ENCODE results near the gene UFSP1. TPM values are rescaled to one million over a fixed set of nuclear protein-coding genes. Genes with fewer than 3 reads are reported as not detected.
"Not testable (repeated sequence)": the region's sequence is repeated elsewhere in the genome, so short reads cannot be mapped to it uniquely, and the experiment has no call there.

The UFSP1 gene
- 4.5 TPM in 2 replicates for total RNA-seq

GRCh38 chr7:100888988-100889750 is at the start of gene UFSP1:
Gene UFSP1 (minus strand): TSS chr7:100889715. CDS start chr7:100889271, 444 bp downstream.
- Mint-ChIP-seq H3K27ac (peak within 1 kb of the TSS; percentile 87), H3K4me3 (peak within 1 kb of the TSS; percentile 83), H3K36me3 (ENCODE audit: low read depth) (peaks cover 45% of the 10 kb centered on the region), H3K9me3 (no peaks in the 10 kb centered on the region), H3K4me1 (peaks cover 44% of the 10 kb centered on the region), H3K27me3 (peaks cover 30% of the 10 kb centered on the region)
- intact Hi-C loops (cut with micrococcal nuclease) = loop anchor here (1.0 kb wide), 1 partner anchor 14 kb away; the partner anchor contains the start of gene SRRT
- peak; percentile 59 for DNase-seq

GRCh38 chr7:100936167-100936566 is 46.7 kb upstream of the UFSP1 start:
- intact Hi-C loops (cut with micrococcal nuclease); H3K4me1 Mint-ChIP-seq; DNase-seq; H3K27ac Mint-ChIP-seq; H3K36me3 Mint-ChIP-seq (ENCODE audit: low read depth); H3K9me3 Mint-ChIP-seq; H3K27me3 Mint-ChIP-seq; H3K4me3 Mint-ChIP-seq: not testable (repeated sequence)

- H3K27me3 Mint-ChIP-seq; DNase-seq; H3K9me3 Mint-ChIP-seq; H3K4me3 Mint-ChIP-seq; H3K27ac Mint-ChIP-seq; intact Hi-C loops (cut with micrococcal nuclease); H3K36me3 Mint-ChIP-seq (ENCODE audit: low read depth); H3K4me1 Mint-ChIP-seq: not testable (repeated sequence)
Measured at GRCh38 chr7:100935381-100935780, 45.9 kb upstream of the UFSP1 start.

GRCh38 chr7:100933734-100934133 is 44.2 kb upstream of the UFSP1 start:
- no peak for DNase-seq
- no peaks in the 10 kb centered on the region for H3K36me3 Mint-ChIP-seq (ENCODE audit: low read depth)
- no peaks in the 10 kb centered on the region for H3K9me3 Mint-ChIP-seq
- intact Hi-C loops (cut with micrococcal nuclease) = no loop called here
- H3K27ac Mint-ChIP-seq = no peak overlapping the region
- peaks cover 8% of the 10 kb centered on the region for H3K27me3 Mint-ChIP-seq
- no peaks in the 10 kb centered on the region for H3K4me1 Mint-ChIP-seq
- H3K4me3 Mint-ChIP-seq = no peak overlapping the region

- Mint-ChIP-seq H3K27ac (no peak overlapping the region), H3K27me3 (peaks cover 6% of the 10 kb centered on the region), H3K4me3 (no peak overlapping the region), H3K9me3 (no peaks in the 10 kb centered on the region), H3K36me3 (ENCODE audit: low read depth) (no peaks in the 10 kb centered on the region), H3K4me1 (no peaks in the 10 kb centered on the region)
- no peak for DNase-seq
- intact Hi-C loops (cut with micrococcal nuclease) = no loop called here
Measured at GRCh38 chr7:100929808-100930174, 40.3 kb upstream of the UFSP1 start.

- H3K27ac Mint-ChIP-seq; H3K9me3 Mint-ChIP-seq; intact Hi-C loops (cut with micrococcal nuclease); H3K36me3 Mint-ChIP-seq (ENCODE audit: low read depth); DNase-seq; H3K4me3 Mint-ChIP-seq; H3K4me1 Mint-ChIP-seq: not testable (repeated sequence)
- peaks cover 19% of the 10 kb centered on the region for H3K27me3 Mint-ChIP-seq
Measured at GRCh38 chr7:100923616-100924015, 34.1 kb upstream of the UFSP1 start.

- no peak for DNase-seq
- intact Hi-C loops (cut with micrococcal nuclease) = no loop called here
- Mint-ChIP-seq H3K4me1 (no peaks in the 10 kb centered on the region), H3K4me3 (no peak overlapping the region), H3K36me3 (ENCODE audit: low read depth) (no peaks in the 10 kb centered on the region), H3K27ac (no peak overlapping the region), H3K9me3 (no peaks in the 10 kb centered on the region), H3K27me3 (peaks cover 21% of the 10 kb centered on the region)
Measured at GRCh38 chr7:100921039-100921438, 31.5 kb upstream of the UFSP1 start.

- peaks cover 21% of the 10 kb centered on the region for H3K27me3 Mint-ChIP-seq
- not testable (repeated sequence) for DNase-seq
Measured at GRCh38 chr7:100919779-100920437, 30.4 kb upstream of the UFSP1 start.

GRCh38 chr7:100919335-100919734 is 29.8 kb upstream of the UFSP1 start:
- H3K9me3 Mint-ChIP-seq; DNase-seq; H3K36me3 Mint-ChIP-seq (ENCODE audit: low read depth); H3K4me1 Mint-ChIP-seq; intact Hi-C loops (cut with micrococcal nuclease); H3K27ac Mint-ChIP-seq; H3K4me3 Mint-ChIP-seq: not testable (repeated sequence)
- H3K27me3 Mint-ChIP-seq = peaks cover 21% of the 10 kb centered on the region

More at GRCh38 chr7:100919779-100920437, 30.4 kb upstream of the UFSP1 start:
- intact Hi-C loops (cut with micrococcal nuclease); H3K36me3 Mint-ChIP-seq (ENCODE audit: low read depth); H3K27ac Mint-ChIP-seq; H3K4me1 Mint-ChIP-seq; H3K4me3 Mint-ChIP-seq; H3K9me3 Mint-ChIP-seq: not testable (repeated sequence)

- intact Hi-C loops (cut with micrococcal nuclease) = no loop called here
- H3K27ac Mint-ChIP-seq = no peak overlapping the region
- DNase-seq = no peak
- H3K36me3 Mint-ChIP-seq (ENCODE audit: low read depth) = no peaks in the 10 kb centered on the region
- peaks cover 8% of the 10 kb centered on the region for H3K27me3 Mint-ChIP-seq
- no peaks in the 10 kb centered on the region for H3K4me1 Mint-ChIP-seq
- H3K4me3 Mint-ChIP-seq = no peak overlapping the region
- no peaks in the 10 kb centered on the region for H3K9me3 Mint-ChIP-seq
Measured at GRCh38 chr7:100914879-100915447, 25.4 kb upstream of the UFSP1 start.

GRCh38 chr7:100914208-100914878 is 24.8 kb upstream of the UFSP1 start:
- intact Hi-C loops (cut with micrococcal nuclease) = no loop called here
- Mint-ChIP-seq H3K27me3 (peaks cover 8% of the 10 kb centered on the region), H3K36me3 (ENCODE audit: low read depth) (no peaks in the 10 kb centered on the region), H3K9me3 (no peaks in the 10 kb centered on the region), H3K27ac (no peak overlapping the region), H3K4me1 (no peaks in the 10 kb centered on the region), H3K4me3 (no peak overlapping the region)
- DNase-seq = no peak

- Mint-ChIP-seq H3K36me3 (ENCODE audit: low read depth) (no peaks in the 10 kb centered on the region), H3K9me3 (no peaks in the 10 kb centered on the region), H3K27me3 (peaks cover 6% of the 10 kb centered on the region), H3K4me3 (no peak overlapping the region), H3K27ac (no peak overlapping the region), H3K4me1 (no peaks in the 10 kb centered on the region)
- no peak for DNase-seq
- intact Hi-C loops (cut with micrococcal nuclease) = no loop called here
Measured at GRCh38 chr7:100911484-100911883, 22.0 kb upstream of the UFSP1 start.

- intact Hi-C loops (cut with micrococcal nuclease); DNase-seq; H3K27me3 Mint-ChIP-seq; H3K27ac Mint-ChIP-seq; H3K9me3 Mint-ChIP-seq; H3K36me3 Mint-ChIP-seq (ENCODE audit: low read depth); H3K4me1 Mint-ChIP-seq; H3K4me3 Mint-ChIP-seq: not testable (repeated sequence)
Measured at GRCh38 chr7:100910443-100910842, 20.9 kb upstream of the UFSP1 start.

- Mint-ChIP-seq H3K36me3 (ENCODE audit: low read depth) (no peaks in the 10 kb centered on the region), H3K27me3 (peaks cover 6% of the 10 kb centered on the region), H3K4me3 (no peak overlapping the region), H3K4me1 (no peaks in the 10 kb centered on the region), H3K27ac (no peak overlapping the region), H3K9me3 (no peaks in the 10 kb centered on the region)
- intact Hi-C loops (cut with micrococcal nuclease) = no loop called here
- no peak for DNase-seq
Measured at GRCh38 chr7:100908512-100908911, 19.0 kb upstream of the UFSP1 start.
